HEK293T (cell line): ENCODE results near the gene GCN1.

Experiments used
- CTCF ChIA-PET: fragments of 350-600 bp; formaldehyde crosslinking; extraction: SDS; loops from one replicate; lab custom pipeline; 2021; ENCODE audit warnings: antibody characterized with exemption, inconsistent platforms; lab: Yijun Ruan, JAX
- POLR2A ChIA-PET: fragments of 350-600 bp; formaldehyde crosslinking; extraction: SDS; loops from one replicate; lab custom pipeline; 2020; ENCODE audit warnings: antibody characterized with exemption, inconsistent platforms; lab: Yijun Ruan, JAX
- DNase-seq: peaks from one replicate; pipeline ENCODE4 v3.0.0; 2012; ENCODE audit warnings: mixed read lengths; ENCODE audit errors: extremely low spot score
- ARNT ChIP-seq: fragments of 450-650 bp; IDR thresholded peaks from 2 replicates; pipeline ENCODE4 v1.6.1; 2017; ENCODE audit warnings: mild to moderate bottlenecking
- BHLHE40 ChIP-seq: fragments of 450-650 bp; IDR thresholded peaks from 2 replicates; pipeline ENCODE4 v1.6.1; 2016; ENCODE audit warnings: mild to moderate bottlenecking, moderate library complexity, borderline replicate concordance
- CTBP1 ChIP-seq: fragments of 450-650 bp; IDR thresholded peaks from 2 replicates; pipeline ENCODE4 v1.6.1; 2016; ENCODE audit warnings: borderline replicate concordance
- ELF4 ChIP-seq: fragments of 450-650 bp; IDR thresholded peaks from 2 replicates; pipeline ENCODE4 v1.6.1; 2017; ENCODE audit warnings: antibody characterized with exemption
- FOXA1 ChIP-seq: fragments of 450-650 bp; IDR thresholded peaks from 2 replicates; pipeline ENCODE4 v1.6.1; 2016; ENCODE audit warnings: mild to moderate bottlenecking
- FOXK2 ChIP-seq: fragments of 450-650 bp; IDR thresholded peaks from 2 replicates; pipeline ENCODE4 v1.6.1; 2016; ENCODE audit warnings: mild to moderate bottlenecking
- FOXM1 ChIP-seq: fragments of 450-650 bp; IDR thresholded peaks from 2 replicates; pipeline ENCODE4 v1.6.1; 2017; ENCODE audit warnings: mild to moderate bottlenecking, borderline replicate concordance
- HDGF ChIP-seq: fragments of 450-650 bp; IDR thresholded peaks from 2 replicates; pipeline ENCODE4 v1.6.1; 2017; ENCODE audit warnings: antibody characterized with exemption, borderline replicate concordance
- L3MBTL2 ChIP-seq: fragments of 450-650 bp; conservative IDR thresholded peaks from 2 replicates; pipeline ENCODE4 v1.6.1; 2016; ENCODE audit warnings: mild to moderate bottlenecking
- LEF1 ChIP-seq: fragments of 450-650 bp; IDR thresholded peaks from 2 replicates; pipeline ENCODE4 v1.6.1; 2017; ENCODE audit warnings: mild to moderate bottlenecking, borderline replicate concordance
- NFRKB ChIP-seq: fragments of 450-650 bp; IDR thresholded peaks from 2 replicates; pipeline ENCODE4 v1.6.1; 2016; ENCODE audit warnings: mild to moderate bottlenecking, moderate library complexity
- SP1 ChIP-seq: fragments of 450-650 bp; IDR thresholded peaks from 2 replicates; pipeline ENCODE4 v1.6.1; 2017
- SUZ12 ChIP-seq: fragments of 450-650 bp; IDR thresholded peaks from 2 replicates; pipeline ENCODE4 v1.6.1; 2016; ENCODE audit warnings: mild to moderate bottlenecking
- TARDBP ChIP-seq: fragments of 450-650 bp; IDR thresholded peaks from 2 replicates; pipeline ENCODE4 v1.6.1; 2016
- ZNF384 ChIP-seq: fragments of 450-650 bp; IDR thresholded peaks from 2 replicates; pipeline ENCODE4 v1.6.1; 2016
- TF ChIP-seq, protein P1 (sequence below): fragments of 450-650 bp; IDR thresholded peaks from 2 replicates; pipeline ENCODE4 v1.6.1; 2016

Gene GCN1

DNA sequence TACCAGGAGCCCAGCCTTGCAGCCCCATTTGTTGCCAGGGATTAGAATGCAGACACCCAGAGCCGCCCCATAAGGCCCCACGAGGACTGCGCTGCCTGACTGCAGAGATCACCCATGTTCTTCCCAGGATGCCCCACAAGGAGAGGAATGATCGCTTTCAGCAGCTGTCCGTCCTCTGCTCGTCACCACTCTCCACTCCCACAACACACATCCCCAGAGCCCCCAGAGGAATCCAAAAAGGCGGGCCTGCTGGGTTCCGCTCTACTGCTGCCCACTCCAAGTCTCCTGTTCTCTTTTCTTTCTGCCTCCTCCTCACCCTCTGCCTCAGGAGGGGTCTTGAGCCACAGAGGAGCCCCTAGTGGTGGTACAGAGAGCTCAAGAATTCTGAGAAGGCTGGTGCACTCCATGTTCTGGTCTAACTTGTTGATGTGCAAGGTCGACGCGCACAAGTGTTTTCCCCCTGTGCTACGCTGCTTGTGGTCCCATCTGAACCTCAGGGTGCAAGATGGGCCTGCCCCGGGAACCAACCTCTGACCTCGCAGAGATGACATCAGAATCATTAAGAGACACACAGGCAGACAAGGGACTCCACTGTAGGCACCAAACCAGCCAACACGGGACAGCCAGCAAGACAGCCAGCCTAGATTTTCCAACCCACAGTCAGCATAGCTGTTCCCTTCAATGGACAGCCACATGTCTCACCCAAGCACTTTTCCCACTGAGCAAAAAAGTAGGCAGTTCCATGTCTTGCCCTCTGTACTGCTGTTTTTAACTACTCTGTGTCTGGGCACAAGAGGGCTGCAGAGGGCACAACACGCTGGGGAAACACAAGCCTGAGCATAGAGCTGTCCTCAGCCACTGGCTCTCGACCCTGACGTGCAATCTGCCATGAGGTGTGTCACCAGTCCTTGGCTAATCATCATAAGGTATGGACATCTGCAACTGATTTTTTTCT is 41.1 kb upstream of the GCN1 start:
- DNase-seq, result peak; percentile 61
- CTCF ChIA-PET, result interaction anchor here (0.6 to 2.5 kb wide), 17 partner anchors 8 to 67 kb away, joined by 3 to 31 read pairs (median 5); partner anchors contain the start of genes PXN, RNU4-2, RPLP0 and SIRT4
- no peak for TF ChIP-seq LEF1
- TF ChIP-seq HDGF, result no peak
- no peak for TF ChIP-seq NFRKB
- no peak for TF ChIP-seq FOXM1
- no peak for TF ChIP-seq FOXA1
- TF ChIP-seq L3MBTL2, result no peak
- TF ChIP-seq SP1, result no peak
- TF ChIP-seq FOXK2, result no peak
- POLR2A ChIA-PET, result interaction anchor here (0.8 to 6.6 kb wide), 6 partner anchors 17 to 56 kb away, joined by 3 to 57 read pairs (median 8); partner anchors contain the start of genes PXN, RNU4-1, RNU4-2 and RPLP0

DNA sequence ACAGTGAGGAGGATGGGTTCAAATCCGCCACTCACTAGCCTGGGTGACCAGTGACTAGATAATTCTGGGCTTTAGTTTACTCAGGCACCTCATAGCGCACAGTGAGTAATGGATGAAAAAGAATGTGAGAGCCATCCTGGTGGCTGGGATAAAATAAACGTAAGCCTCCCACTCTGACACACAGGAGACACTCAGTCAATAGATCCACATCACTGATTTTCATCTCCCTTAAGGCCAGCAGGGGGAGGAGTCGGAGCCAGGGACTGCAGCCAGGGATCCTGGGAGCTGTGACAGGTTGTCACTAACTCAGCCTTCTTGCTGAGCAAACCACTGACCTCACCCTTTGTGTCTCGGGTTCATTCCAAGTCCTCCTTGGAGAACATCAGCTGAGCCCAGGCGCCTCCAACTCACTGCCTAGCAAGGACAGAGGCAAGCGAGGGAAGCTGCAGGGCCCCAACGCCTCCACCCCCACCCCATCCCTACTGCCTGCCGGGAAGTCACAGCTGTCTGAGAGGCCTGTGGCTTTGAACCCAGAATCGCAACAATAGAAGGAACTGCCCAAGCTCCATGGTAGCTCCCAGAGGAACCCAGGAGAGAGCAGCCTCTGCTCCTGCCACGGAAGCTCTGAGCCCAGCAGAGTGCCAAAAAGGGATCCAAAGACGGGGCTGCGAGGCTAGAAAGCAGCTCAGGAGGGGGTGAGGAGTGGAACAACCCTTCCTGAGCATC is 40.3 kb upstream of the GCN1 start:
- no peak for TF ChIP-seq CTBP1
- TF ChIP-seq, protein P1, sequence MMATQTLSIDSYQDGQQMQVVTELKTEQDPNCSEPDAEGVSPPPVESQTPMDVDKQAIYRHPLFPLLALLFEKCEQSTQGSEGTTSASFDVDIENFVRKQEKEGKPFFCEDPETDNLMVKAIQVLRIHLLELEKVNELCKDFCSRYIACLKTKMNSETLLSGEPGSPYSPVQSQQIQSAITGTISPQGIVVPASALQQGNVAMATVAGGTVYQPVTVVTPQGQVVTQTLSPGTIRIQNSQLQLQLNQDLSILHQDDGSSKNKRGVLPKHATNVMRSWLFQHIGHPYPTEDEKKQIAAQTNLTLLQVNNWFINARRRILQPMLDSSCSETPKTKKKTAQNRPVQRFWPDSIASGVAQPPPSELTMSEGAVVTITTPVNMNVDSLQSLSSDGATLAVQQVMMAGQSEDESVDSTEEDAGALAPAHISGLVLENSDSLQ, result peak; percentile 77
- no peak for TF ChIP-seq FOXK2
- POLR2A ChIA-PET, result interaction anchor here (0.8 to 6.6 kb wide), 6 partner anchors 18 to 57 kb away, joined by 3 to 57 read pairs (median 8); partner anchors contain the start of genes PXN, RNU4-1, RNU4-2 and RPLP0
- peak; percentile 73 for DNase-seq
- CTCF ChIA-PET, result interaction anchor here (0.9 to 2.5 kb wide), 14 partner anchors 10 to 68 kb away, joined by 3 to 31 read pairs (median 6); partner anchors contain the start of genes PXN, RNU4-2, RPLP0 and SIRT4

DNA sequence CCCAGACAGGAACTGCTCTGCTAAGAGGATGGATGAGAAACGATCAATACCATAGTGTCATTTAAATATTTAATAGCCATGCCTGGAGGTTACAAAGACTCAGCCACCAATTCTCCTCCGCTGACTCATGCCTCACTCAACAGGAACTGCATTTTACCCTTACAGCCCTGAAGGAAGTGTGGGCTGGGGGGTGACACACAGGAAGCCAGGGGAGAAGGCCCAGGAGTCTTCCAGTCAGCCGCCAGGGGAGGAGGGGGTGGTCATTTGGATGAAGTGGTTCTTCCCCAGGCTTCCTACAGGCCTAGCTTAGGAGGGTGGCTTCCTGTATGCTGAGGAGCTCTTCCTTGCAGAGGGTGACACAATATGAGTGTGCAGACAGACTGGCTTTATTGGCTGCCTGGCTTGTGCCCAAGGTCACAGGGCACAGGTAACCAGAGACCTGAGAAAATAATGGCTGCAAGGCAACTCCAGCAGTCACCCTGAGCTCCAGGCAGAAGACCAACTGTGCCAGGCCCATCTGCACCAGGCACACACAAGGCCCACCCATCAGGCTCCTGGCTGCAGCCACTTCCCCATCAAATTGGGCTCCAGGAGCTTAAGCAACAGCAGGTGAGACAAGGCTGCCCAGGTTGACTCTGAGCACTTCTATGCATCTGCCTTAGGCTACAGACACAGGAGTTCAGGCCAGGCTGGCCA is 36.9 kb upstream of the GCN1 start:
- TF ChIP-seq HDGF (0 out of 2 replicates have a peak, but pooled peaks have one; percentile 39), CTBP1 (no peak)
- POLR2A ChIA-PET, result interaction anchor here (0.8 to 10.9 kb wide), 7 partner anchors 12 to 60 kb away, joined by 3 to 269 read pairs (median 7); partner anchors contain the start of genes PXN, RNU4-1, RNU4-2 and RPLP0
- CTCF ChIA-PET, result interaction anchor here (0.7 to 9.2 kb wide), 6 partner anchors 8 to 71 kb away, joined by 3 to 222 read pairs (median 6); partner anchors contain the start of genes PXN, RPLP0 and SIRT4
- DNase-seq, result no peak

DNA sequence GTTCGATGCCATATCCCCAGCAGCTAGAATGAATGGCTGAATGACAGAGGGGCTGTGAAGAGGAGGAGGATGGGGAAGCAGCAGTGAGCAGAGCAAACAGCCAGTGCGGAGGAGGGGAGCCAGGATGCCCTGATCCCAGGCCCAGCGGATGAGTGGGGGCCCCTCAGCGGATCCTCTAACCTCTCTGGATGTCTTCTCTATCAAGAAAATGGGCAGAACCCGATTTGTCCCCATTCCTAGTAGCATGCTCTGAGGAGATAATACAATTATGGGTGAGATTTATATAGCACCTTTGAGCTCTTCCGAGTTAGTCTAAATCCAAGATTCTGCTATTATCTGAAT is 36.4 kb upstream of the GCN1 start:
- POLR2A ChIA-PET, result interaction anchor here (0.8 to 10.9 kb wide), 8 partner anchors 12 to 60 kb away, joined by 3 to 269 read pairs (median 5); partner anchors contain the start of genes PXN, RNU4-1, RNU4-2 and RPLP0
- CTCF ChIA-PET, result interaction anchor here (0.7 to 9.2 kb wide), 7 partner anchors 9 to 71 kb away, joined by 3 to 222 read pairs (median 8); partner anchors contain the start of genes PXN, RNU4-2, RPLP0 and SIRT4

DNA sequence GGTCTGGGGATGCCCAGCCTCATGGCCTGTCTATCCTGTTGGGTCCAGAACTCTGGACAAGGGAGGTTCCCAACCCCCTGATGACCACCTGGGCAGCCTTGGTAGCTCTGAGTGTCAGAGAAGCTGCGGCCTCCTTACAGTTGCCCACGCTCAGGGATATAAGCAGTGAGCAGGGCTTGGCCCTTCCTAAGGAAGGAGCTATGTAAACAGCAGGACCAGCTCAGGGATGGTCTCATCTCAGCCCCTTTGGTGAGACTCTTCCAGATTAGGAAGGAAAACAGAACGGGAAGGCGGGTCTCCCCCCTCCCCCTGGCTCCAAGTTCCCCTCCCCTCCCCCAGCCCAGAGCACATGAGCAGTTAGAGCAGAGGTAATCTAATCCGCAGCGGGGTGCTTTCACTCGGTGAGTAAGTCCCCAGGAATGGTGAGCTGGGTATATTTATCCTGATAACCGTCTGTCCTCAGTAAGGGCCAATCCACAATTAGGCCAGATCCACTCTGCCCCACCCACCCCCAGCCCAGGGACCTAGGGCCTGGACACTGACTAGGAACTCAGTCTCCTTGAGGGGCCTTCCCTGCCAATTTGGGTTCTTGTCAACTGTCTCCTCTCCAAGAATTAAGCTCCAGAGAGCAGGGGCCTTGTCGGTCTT is 35.9 kb upstream of the GCN1 start:
- DNase-seq, result peak; percentile 63
- CTCF ChIA-PET, result interaction anchor here (0.7 to 9.2 kb wide), 9 partner anchors 9 to 72 kb away, joined by 3 to 222 read pairs (median 5); partner anchors contain the start of genes PXN, RNU4-2, RPLP0 and SIRT4
- POLR2A ChIA-PET, result interaction anchor here (0.8 to 10.9 kb wide), 10 partner anchors 12 to 114 kb away, joined by 3 to 269 read pairs (median 3); partner anchors contain the start of genes PXN, RAB35, RNU4-1 and RNU4-2
- TF ChIP-seq, protein P1, result no peak
- TF ChIP-seq CTBP1 (no peak), SUZ12 (no peak), ZNF384 (no peak), TARDBP (no peak), FOXA1 (no peak), SP1 (no peak), BHLHE40 (no peak), ARNT (no peak), HDGF (no peak), NFRKB (no peak), FOXM1 (no peak), LEF1 (no peak), ELF4 (no peak), L3MBTL2 (no peak), FOXK2 (no peak)

More for the DNA sequence above, 36.4 kb upstream of the GCN1 start:
- no peak for TF ChIP-seq ZNF384
- no peak for TF ChIP-seq SP1
- no peak for TF ChIP-seq ARNT
- TF ChIP-seq FOXA1, result no peak
- no peak for TF ChIP-seq NFRKB
- TF ChIP-seq FOXK2, result no peak
- no peak for TF ChIP-seq FOXM1
- no peak for TF ChIP-seq CTBP1
- no peak for TF ChIP-seq ELF4
- TF ChIP-seq LEF1, result no peak
- TF ChIP-seq TARDBP, result no peak
- TF ChIP-seq HDGF, result no peak
- TF ChIP-seq, protein P1, result no peak
- TF ChIP-seq BHLHE40, result no peak
- no peak for TF ChIP-seq SUZ12
- no peak for DNase-seq
